NOMO-1 treated with dmso at 0.1 percent for 144 hours (cell line): ENCODE data around the gene CCDC9B.

Source experiments
- DNase-seq: peaks from one replicate; lab custom pipeline; 2025; ENCODE audit not compliant: unreplicated experiment; lab: John Stamatoyannopoulos, UW

Gene CCDC9B

DNA sequence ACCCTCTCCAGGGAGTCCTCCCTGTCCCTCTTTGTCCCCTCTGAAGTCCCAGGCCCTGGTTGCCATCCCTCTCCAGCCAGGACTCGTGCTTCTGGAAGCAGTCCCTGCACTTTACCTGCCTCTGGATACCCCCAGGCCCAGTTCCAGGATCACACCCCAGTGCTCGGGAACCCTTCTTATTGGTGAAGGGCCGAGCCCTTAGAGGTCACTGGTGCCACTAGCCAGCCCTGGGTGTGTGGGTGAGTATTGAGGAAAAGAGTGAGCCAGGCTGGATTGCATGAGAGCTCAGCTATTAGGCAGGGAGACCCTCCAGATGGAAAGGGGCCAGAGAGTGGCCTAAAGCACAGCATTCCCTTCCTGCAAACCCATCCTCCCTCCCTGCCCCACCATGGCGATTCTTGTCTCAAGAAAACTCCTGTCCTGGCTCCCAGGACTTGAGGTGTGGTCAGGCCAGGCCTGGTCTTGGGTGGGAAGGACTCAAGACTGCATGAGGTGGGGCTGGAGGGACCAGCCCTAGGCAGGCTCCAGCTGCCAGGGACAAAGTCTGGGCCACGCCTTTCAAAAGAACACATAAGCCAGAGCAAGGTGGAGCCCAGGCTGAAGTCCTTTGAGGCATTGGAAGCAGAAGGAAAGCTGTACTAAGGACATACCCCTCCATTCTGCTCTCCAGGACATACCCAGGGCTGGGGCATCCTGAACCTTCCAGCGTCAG, 5.3 kb upstream of the CCDC9B start:
- no peak for DNase-seq

DNA sequence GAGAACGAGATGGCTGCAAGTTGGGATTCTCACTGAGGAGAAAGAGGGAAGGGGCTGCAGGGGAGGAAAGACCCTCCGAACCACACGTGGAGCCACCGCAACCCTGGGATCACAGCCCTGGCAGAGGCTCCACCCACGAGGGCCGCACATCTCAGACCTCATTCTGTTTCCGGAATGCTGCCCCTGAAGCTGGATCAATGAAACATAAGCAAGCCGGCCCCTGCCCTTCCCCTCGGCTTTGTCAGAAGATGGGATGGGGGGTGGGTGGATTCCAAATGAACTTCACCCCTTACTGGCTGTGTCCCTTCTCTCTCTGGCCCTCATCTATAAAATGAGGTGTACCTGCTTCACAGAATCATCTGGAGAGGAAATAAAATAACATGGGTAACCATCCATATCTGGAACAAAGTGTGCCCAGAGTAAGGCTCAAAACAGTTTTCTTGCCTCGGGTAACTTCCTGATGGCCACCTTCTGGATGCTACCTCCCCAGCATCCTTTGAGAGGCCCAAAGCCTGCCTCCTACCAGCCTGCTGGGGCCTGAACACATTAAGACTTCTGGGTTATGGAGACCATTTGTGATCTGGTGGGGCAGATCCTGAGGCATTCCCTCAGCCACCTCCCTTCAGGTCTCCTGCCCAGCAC, 4.6 kb upstream of the CCDC9B start:
- no peak for DNase-seq

DNA sequence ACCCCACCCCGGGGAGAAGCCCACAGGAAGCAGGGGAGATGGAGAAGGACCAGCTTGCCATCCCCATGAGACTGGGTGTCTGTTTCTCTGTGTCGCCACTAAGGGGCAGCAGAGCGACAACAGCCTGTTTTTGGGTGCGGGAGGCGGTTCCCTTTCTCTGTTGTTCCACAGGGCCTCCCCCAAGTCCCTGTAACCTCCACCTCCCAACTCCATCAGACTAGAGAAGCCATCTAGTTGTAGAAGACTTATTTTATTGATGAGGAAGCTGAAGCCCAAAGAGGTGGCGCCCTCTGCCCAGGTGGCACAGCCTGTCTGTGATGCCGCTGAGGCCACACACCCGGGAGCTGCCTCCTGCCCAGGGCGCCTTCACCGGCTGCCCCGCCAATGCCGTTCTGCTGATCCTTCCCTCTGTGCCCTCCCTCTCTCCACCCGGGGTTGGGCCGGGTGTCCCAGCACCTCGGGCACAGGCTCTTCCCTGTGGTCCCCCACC, 3.9 kb upstream of the CCDC9B start:
- DNase-seq, result peak; percentile 43

DNA sequence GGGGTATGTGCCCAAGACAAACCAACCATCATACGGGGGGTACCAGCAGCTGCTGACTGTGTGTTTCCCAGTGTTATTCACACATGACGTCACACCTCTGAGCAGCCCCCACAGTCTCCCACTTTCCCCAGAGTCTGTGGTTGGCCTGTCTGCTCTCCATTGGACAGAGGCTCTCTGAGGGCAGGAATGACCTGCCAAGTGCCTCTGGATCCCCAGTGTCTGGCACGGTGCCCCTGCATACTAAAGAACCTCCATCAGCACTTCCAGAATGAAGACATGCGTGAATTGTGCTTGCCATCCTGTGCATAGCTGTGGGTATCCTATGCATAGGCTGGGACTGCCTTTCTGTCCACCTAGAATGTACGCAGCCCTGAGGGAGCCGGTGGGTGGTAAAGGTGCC, 3.5 kb upstream of the CCDC9B start:
- no peak for DNase-seq

DNA sequence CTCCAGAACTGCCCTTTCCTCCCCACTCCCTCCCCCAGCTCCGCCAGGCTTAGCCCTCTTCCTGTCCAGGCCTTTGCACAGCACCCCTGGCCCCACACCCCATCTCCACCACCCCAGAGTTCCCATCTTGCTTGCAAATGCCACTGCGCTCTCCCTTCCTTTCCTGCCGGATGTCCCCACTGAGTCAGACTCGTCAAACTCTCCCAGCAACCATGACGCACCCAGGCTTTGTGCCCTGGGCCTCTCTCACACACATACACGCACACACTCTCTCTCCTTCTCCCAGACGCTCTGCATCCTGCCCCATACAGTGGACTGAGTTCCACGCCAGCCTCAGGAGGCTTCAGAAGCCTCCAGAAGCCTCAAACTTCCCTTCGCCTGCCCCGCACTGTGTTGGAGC, 2.8 kb upstream of the CCDC9B start:
- no peak for DNase-seq

DNA sequence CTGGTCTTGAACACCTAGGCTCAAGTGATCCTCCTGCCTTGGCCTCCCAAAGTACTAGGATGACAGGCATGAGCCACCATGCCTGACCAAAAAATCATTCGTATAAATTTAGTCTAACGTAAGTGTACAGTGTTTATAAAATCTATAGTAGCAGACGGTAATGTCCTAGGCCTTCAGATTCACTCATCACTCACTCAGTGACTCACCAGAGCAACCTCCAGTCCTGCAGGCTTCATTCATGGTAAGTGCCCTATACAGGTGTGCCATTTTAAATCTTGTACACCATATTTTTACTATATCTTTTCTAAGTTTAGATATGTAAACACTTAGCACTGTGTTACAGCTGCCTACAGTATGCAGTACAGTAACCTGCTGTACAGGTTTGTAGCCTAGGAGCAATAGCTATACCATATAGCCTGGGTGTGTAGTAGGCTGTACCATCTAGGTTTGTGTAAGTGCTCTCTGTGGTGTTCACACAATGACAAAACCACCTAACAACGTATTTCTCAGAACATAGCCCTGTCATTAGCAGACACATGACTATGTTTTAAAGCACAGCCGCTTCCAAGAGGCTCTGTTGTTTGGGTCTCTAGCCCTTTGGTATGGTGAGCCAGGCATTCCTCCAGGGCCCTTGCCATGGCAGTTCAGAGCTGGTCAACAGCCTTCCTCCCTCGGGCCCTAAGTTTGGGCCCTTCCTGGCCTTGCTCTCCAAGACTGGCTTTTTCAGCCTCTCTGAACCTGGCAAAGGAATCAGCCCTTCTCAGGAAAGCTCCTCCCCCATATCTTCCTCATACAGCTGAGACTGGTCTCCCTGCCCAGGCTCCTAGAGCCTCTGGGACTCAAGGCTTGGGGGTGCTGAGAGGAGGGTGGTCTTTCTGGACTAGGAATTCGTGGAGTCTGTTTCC, 1.9 kb upstream of the CCDC9B start:
- no peak for DNase-seq

DNA sequence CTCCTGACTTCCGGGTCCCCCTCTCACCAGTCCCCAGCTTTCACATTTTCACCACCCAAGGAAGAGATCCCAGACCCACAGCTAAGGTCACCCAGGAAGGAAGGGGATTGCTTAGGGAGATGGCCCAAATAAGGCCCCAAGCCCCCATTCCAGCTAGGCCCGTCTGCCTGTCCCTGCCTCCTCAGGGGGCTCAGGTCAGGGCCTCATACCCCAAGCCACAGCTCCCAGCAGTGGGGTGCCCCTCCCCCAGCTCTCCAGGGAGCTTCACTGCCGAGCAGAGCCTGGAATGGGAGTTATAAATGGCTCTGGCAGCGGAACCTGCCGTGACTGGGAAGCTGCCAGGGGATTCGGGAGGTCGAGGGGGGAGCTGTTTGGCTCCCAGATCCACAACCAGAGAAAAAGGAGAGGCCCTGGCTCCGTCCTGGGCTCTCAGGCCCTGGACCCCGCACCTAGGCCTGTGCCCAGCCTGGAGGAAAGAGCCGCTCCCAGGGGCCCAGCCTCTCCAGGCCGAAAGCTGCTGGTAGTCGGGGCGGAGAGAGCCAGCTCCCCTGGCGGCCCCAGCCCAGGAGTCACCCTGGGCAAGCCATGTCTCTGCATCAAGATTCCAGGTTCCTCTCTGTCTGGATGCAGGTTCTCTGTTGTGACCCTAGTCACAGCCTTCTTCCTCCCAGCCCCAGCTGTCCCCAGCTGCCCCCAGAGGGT, 550 bp downstream of the CCDC9B start:
- no peak for DNase-seq

DNA sequence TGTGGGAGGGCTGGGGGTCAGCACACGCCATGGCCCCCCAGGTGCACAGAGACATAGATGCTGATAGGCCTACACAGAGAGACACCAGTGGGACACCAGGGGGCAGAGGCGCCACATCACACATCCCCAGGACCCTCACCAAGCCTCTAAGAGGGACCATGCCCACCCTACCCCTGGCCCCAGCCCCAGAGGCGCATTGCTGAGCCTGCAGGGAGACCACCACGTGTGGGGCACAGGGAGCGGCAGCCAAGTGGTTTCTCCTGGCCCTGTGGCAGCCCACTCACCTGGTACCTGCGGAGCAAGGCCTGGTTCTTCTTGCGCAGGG, 1.2 kb downstream of the CCDC9B start:
- no peak for DNase-seq

DNA sequence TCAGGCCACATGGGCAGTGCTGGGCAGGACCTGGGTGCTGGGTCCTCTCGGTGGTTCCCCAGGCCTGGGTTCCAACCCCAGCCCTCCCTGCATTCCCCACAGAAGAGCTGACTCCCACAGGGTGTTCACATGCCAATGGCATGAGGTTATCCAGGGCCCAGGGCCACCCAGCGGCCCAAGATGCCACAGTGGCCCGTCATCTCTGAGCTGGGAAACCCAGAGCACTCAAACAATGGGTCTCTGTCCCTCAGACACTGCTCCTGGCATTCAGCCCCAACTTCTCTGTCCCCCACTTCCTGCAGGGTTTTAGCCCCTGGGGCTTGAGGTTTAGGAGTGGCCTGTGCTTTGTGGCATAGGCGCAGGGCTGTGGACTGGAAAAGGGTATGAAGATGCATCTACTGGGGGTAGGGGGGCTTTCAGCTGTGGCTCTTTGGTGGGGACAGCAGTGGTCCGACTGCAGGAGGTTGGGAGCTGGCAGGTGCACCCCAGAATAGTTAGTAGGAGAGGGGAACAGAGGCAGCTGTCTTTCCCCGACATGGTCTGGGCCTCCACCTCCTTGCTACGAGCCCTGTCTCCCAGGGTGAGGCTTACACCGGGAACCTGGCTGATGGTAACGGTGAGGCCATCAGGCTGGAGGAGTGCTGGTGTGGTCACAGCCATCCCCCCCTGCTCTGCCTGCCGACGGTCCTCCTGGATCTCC, 1.7 kb downstream of the CCDC9B start:
- DNase-seq, result no peak

DNA sequence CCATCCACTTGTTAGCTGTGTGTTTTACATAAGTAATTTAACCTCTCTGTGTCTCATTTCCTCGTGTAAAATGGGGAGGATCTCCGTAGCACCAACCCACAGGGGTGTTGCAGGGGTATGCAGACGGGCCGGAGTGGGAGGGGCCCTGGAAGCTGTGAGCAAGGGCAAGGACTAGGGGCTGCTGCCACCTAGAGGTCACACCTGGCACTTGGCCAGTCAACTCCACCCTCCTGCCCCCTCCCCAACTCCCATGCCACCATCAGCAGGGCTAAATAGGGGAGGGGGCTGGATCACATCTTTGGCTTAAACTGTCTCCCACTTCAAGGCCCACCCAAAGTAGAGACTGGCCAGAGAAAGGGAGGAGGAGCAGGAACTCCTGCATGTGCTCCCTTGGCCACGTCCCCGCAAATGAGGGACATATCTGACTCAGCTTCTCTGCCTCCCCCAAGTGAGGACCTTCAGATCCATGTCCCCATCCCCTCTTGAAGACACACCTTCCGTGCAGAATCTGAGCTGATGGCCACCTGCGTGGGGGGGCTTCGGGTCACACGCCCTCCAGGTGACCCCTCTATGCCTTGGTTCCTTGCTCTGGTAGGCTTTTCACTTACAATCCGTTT, 2.6 kb downstream of the CCDC9B start:
- peak; percentile 68 for DNase-seq

DNA sequence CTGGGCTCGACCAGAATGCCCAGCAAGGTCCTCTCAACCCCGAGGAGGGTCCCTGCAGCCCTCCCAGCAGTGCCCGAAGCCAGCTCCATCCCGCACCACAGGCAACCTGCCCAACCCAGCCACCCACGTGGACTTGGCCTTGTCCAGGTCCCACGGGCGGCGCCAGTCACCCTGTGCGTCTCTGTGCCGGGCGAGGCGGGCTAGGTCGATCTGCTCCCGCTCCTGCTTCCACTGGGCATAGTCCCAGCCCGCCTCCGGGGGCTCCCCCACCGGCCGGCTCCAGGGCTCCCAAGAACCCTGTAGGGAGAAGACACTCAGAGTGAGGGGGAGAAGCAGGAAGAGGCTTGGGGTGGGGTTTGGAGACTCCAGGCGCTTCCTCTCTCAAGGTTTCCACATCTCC, 3.1 kb downstream of the CCDC9B start:
- DNase-seq, result no peak

DNA sequence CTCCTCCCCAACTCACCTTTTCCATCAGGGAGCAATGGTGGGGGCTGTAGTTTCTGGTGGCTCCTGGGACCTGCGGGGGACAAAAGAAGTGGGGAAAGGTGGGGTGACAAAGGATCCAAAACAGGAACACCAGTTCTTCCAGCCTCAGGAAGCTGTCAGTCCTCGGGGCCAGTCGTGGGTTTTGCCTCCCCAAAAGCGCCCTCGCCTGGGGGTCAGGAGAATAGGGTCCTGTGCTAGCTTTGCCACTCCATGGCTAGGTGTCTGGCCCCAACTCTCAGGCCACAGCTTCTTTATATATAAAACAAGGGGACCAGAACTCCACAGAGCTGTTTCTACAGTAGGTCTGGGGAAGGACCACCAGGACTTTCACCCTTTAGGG, 4.0 kb downstream of the CCDC9B start:
- DNase-seq, result no peak

DNA sequence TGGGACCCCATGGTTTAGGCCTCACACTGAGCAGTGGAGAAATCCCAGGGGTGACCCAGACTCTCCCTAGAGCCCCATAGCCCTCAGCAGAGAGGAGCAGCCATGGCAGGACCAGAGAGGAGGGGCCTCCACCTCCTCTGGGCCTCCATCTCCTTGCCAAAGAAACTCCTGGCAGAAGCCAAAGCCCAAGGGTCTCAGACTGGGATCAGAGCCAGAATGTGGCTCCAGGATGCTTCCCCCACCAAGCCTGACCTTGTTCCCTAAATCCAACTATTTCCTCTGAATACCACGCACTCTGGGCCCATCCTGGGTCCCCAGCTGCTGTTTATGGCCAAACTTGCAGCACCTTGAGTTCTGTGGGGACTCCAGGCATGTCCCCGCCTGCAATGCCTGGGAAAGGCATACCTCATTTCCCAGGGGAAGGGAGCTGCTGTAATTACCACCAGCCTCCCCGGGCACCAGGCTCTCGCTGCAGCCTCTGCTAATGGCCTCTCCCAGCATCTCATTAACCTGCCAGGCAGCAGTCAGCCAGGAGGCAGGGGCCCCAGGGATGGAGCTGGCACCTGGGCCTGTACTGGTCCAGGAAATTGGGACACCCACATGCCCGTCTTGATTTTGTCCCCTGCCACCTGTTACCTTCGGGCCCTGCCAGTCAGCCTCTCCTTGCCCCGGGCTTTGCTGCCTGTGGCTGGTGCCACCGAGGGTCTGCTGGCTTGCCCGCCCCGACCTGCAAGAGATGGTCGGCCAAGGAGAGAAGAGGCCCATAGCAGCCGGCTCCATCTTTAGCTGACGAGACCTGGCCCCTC, 4.6 kb downstream of the CCDC9B start:
- no peak for DNase-seq

DNA sequence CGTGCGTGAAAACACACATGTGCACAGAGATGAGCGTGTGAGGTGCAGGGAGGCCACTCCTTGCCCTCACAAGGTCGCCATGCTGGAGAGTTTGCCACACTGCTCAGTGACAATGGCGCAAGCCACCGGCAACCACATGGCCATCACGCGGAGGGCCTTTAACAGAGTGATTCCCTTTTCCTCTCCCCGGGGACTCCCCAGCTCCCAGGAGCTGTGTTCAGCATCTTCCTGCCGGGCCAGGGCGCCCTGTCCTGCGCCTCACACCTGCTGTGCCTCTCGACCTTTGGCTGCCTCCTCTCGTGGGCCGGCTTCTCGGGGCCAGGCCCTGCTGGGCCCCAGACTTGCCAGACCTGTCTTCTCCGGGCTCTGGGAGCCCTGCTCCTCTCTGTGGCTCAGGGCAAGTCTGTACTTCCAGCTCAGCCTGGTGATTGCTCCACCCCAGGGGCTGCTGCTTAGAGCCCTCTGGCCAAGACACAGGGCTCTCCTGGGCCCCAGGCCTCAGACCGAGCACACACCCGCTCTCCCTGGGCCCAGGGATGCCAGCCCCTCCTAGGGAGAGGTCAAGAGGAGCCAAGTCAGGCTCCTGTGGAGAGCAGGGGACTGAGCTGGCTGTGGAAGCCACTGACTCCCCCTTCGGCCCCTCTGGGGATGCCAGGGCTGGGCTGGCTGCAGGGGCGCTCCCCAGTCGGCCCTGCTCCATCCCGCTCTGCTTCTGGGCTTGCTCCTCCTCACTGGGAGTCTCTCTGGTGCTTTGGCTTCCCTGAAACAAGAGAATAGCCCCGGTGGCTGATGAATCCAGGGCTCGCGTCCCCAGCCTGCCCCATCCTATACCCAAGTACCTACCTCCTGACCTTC, 5.6 kb downstream of the CCDC9B start:
- DNase-seq, result no peak

DNA sequence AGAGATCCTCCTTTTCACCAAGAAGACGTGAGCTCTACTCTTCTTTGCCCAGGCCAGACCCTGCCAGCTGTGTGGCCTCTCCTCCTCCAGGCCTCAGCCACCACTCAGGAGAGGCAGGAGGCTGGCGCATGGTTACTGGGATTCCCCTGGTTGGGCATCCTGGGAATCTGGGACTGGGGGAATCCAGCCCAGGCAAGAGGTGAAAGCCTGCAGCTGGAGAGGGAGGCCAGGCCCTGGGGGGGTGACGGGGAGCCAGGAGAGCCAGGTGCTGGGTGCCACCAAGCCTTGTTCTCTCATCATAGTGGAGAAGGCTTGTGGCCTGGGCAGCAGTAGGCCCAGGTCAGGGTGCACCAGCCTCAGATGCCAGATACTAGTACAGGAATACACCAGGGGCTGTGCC, 6.2 kb downstream of the CCDC9B start:
- no peak for DNase-seq

DNA sequence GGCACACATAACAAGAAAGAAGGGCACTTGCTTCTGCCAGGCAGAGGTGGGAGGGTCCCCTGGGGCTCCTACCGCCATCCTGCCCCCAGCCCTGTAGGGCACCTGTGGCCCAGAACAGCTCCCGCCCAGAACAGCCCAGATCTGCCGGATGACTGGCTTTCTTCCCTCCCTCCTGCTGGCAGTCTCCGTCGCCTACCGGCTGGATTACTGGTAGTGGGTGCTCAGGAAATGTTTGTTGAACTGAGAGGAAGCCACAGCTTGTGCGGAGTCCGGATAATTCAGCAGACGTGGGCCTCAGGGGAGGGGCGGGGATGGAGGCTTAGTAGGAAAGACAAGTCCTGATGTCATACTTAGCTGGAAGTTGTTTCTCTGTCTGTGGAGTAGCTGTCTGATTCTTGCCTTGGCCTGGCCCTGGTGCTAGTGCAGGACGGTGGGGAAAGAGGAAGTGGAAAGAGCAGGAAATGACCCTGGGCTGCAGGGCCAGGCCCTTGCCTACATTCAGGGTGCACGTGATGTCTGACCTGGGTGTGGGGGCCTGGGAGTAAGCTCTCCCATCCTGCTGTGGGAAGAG, 6.7 kb downstream of the CCDC9B start:
- DNase-seq, result peak; percentile 84

DNA sequence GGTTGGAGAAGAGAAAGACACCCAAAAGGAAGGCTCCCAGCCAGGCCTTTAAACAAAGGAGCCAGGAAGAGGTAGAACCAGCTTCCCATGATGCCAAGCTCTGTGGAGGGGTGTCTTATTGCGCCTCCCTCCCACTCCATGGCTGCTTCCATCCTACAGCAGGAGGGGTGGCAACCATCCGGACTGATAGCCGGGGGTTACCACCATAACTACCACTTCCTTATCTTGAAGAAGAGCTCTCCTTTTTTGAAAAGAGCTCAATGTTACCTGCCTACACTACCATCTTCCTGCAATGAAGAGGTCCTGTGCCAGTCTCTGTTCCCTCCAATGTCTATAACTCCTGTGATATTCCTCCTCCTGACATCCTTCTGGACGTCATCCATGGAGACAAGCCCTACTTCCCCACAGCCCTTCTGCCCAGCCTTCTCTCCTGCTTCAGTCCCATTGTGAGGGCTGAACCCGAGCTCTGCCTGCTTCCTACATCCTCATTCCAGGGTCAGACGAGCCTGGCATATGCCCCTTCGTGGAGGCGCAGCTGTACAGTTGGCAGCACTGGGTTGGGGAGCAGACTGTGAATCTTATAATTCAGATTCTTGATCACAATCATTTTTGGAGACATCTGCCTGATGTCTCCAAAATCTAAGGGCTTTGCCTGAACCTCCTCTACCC, 8.5 kb downstream of the CCDC9B start:
- DNase-seq, result no peak

DNA sequence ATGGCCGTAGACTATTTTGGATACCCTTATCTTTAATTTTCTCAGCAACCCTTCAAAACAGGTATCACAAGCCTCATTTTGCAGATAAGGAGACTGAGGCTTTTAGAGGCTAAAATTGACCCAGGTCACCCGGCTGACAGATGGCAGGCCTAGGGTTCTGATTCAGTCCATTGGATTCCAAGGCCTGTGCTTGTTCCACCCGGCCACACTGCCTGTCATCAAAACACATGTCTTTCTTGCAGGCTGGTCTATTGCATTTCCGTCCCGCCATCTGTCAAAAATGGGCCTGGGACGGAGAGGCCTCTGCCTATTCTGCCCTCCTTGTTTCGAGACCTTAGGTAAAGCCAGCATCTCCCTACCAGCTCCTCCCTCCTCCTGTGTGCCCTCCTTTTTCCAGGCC, 9.1 kb downstream of the CCDC9B start:
- no peak for DNase-seq
